ENCODE data around the gene CYRIA. TPM values are rescaled to one million over a fixed set of nuclear protein-coding genes. Genes with fewer than 3 reads are reported as not detected.
A peak's percentile ranks its signal among the peaks of the same experiment; 100 is the strongest.

The CYRIA gene
- total and polyA plus RNA-seq, 3 donors from 2014 or later: 2.6 to 4.8 (median 4.1) TPM

DNA sequence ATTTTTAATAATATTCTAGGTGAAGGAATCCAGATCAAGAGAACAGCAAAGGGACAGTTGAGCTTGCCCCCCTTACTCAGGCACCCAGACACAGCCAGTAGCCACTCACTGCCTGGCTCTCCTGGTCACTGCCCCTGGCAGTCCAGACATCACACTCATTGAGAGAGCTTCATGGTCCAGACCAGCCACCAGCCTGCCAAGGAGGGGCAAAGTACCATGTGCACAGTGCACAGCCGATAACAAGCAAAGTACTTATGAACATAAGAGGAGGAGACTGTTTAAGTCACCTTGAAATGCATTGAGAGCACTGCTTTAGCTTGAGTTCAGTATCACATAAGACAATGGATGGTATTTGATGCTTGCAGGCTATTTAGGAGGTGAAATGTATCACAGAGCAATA lies 21.6 kb upstream of the CYRIA start:
- Histone ChIP-seq H3K4me1 (no peaks in the 10 kb centered on the region), H3K4me3 (no peak overlapping the region), H3K27me3 (no peaks in the 10 kb centered on the region), H3K36me3 (ENCODE audit: low read depth, missing control alignments) (no peaks in the 10 kb centered on the region), H3K9me3 (no peaks in the 10 kb centered on the region), H3K27ac (no peak overlapping the region)
- TF ChIP-seq, protein P1, sequence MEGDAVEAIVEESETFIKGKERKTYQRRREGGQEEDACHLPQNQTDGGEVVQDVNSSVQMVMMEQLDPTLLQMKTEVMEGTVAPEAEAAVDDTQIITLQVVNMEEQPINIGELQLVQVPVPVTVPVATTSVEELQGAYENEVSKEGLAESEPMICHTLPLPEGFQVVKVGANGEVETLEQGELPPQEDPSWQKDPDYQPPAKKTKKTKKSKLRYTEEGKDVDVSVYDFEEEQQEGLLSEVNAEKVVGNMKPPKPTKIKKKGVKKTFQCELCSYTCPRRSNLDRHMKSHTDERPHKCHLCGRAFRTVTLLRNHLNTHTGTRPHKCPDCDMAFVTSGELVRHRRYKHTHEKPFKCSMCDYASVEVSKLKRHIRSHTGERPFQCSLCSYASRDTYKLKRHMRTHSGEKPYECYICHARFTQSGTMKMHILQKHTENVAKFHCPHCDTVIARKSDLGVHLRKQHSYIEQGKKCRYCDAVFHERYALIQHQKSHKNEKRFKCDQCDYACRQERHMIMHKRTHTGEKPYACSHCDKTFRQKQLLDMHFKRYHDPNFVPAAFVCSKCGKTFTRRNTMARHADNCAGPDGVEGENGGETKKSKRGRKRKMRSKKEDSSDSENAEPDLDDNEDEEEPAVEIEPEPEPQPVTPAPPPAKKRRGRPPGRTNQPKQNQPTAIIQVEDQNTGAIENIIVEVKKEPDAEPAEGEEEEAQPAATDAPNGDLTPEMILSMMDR (IDR thresholded peaks at IDR 0.05): no peak
- no peak for TF ChIP-seq POLR2A (IDR thresholded peaks at IDR 0.05)
- WGBS, 2 donors: 80 to 88% methylated on average over 1 of the region's 1 CpG
- DNase-seq: no peak
- intact Hi-C loops (cut with DNase I; ENCODE audit: low total_unique reads): no loop called here

DNA sequence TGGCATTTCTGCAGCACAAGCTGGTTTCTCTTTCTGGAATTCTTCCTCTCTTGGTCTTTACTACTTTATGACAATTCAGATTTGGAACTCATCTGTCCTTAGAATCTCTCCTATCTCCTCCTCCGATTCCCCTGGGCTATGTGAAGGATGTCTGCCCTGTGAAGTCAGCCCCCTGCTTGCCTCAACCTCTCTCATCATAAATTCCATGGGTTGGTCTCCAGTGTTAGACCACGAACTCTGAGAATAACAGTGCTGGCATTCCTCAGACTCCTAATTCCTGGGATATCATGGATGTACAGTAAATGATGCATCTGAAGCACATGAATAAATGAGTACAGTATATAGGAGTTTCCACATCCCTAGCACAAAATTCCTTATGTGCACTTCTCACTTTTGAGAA lies 21.0 kb upstream of the CYRIA start:
- no peak overlapping the region for H3K4me3 ChIP-seq
- no peaks in the 10 kb centered on the region for H3K36me3 ChIP-seq (ENCODE audit: low read depth, missing control alignments)
- no peaks in the 10 kb centered on the region for H3K9me3 ChIP-seq
- TF ChIP-seq POLR2A (IDR thresholded peaks at IDR 0.05): no peak
- TF ChIP-seq, protein P1 (IDR thresholded peaks at IDR 0.05): no peak
- H3K27ac ChIP-seq: no peak overlapping the region
- intact Hi-C loops (cut with DNase I; ENCODE audit: low total_unique reads): no loop called here
- DNase-seq: no peak
- no peaks in the 10 kb centered on the region for H3K27me3 ChIP-seq
- 84 to 85% methylated on average over 2 of the region's 2 CpGs for WGBS, 2 donors
- H3K4me1 ChIP-seq: no peaks in the 10 kb centered on the region

DNA sequence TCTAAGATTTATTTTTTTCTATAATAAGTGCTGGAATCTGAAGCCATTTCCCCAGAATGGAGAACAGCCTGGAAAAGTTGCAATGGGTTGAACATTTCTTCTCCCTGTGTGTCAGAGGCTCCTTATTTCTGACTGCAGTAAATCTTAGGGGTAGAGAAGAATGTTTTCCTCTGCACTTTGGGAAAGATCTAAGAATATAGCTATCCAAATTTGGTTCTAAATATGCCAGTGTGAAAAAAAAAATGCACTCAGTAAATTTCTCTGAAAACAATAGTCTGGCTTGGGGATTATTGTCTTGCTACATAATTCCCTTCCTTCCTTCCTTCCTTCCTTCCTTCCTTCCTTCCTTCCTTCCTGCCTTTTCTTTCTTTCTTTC lies 19.7 kb upstream of the CYRIA start:
- Histone ChIP-seq H3K9me3 (no peaks in the 10 kb centered on the region), H3K27me3 (no peaks in the 10 kb centered on the region), H3K36me3 (ENCODE audit: low read depth, missing control alignments) (no peaks in the 10 kb centered on the region), H3K4me1 (no peaks in the 10 kb centered on the region), H3K4me3 (no peak overlapping the region), H3K27ac (no peak overlapping the region)
- intact Hi-C loops (cut with DNase I; ENCODE audit: low total_unique reads): no loop called here
- no peak for DNase-seq
- TF ChIP-seq POLR2A (IDR thresholded peaks at IDR 0.05): no peak
- TF ChIP-seq, protein P1 (IDR thresholded peaks at IDR 0.05): no peak

DNA sequence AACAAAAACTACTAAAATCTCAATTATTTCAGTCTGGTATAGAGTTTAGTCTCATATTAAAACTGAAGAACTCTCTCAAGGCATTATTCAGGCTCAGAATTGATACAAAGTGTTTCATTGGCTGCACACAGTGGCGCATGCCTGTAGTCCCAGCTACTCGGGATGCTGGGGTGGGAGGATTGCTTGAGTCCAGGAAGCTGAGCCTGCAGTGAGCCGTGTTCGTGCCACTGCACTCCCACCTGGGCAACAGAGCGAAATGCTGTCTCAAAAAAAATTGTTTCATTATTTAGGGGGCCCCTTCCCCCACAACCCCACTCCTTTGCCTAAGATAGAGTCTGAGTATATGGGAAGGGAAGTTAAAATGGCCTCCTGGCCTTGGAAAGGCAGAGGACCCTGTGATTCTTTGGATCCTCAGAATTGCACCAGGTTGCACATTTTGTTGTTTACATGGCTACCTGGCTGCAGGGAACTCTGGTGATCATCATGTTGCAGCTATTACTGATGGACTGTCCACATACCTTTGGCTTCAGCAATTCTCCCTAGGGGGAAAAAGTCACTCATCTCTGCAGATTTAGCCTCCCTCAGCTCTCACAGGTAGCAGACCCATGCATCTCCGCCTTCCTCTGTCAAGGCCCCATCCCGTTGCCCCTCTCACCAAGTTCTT lies 19.2 kb upstream of the CYRIA start:
- no peaks in the 10 kb centered on the region for H3K27me3 ChIP-seq
- no peaks in the 10 kb centered on the region for H3K9me3 ChIP-seq
- TF ChIP-seq, protein P1 (IDR thresholded peaks at IDR 0.05): no peak
- no peak for TF ChIP-seq POLR2A (IDR thresholded peaks at IDR 0.05)
- DNase-seq: peak; percentile 66
- intact Hi-C loops (cut with DNase I; ENCODE audit: low total_unique reads): no loop called here
- no peaks in the 10 kb centered on the region for H3K36me3 ChIP-seq (ENCODE audit: low read depth, missing control alignments)
- H3K4me3 ChIP-seq: no peak overlapping the region
- whole genome bisulfite sequencing, 2 donors: 48 to 71% methylated on average over 6 to 7 of the region's 7 CpGs
- no peak overlapping the region for H3K27ac ChIP-seq
- H3K4me1 ChIP-seq: no peaks in the 10 kb centered on the region

DNA sequence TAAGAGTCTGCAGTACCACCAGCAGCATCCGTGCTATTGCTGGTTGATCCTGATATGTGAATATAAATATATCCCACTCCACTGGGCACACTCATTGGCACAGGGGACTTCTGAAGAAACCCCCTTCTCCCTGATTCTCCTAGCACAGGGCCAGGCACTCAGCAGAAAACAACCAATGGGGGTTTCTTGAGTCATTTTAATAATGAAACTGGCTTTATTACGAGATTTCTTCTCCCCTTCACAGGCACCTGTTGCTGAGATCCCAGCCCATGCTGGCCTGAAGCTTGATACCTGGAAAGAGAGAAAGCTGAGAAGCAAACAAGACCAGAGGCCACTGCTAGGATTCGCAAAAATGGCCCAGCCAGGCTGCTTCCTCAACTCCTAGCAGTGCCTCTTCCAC lies 17.9 kb upstream of the CYRIA start:
- intact Hi-C loops (cut with DNase I; ENCODE audit: low total_unique reads): no loop called here
- TF ChIP-seq POLR2A (IDR thresholded peaks at IDR 0.05): no peak
- TF ChIP-seq, protein P1 (IDR thresholded peaks at IDR 0.05): no peak

More for the DNA sequence above, 17.9 kb upstream of the CYRIA start:
- Histone ChIP-seq H3K4me1 (no peaks in the 10 kb centered on the region), H3K27me3 (no peaks in the 10 kb centered on the region), H3K36me3 (ENCODE audit: low read depth, missing control alignments) (no peaks in the 10 kb centered on the region), H3K4me3 (no peak overlapping the region), H3K27ac (no peak overlapping the region), H3K9me3 (no peaks in the 10 kb centered on the region)
- 88 to 96% methylated on average over 3 of the region's 3 CpGs for WGBS, 2 donors
- no peak for DNase-seq

All from testis (tissue), 3 donors.